ENCODE measurements around the gene NOD1.
"Not testable (repeated sequence)": the region's sequence is repeated elsewhere in the genome, so short reads cannot be mapped to it uniquely, and the experiment has no call there.

The NOD1 gene

GRCh38 chr7:30445770-30446169, 32.8 kb downstream of the NOD1 start:
- peak; percentile 86 for DNase-seq

- DNase-seq, result no peak
These were observed 40.6 kb downstream of the NOD1 start for GRCh38 chr7:30437823-30438574.

- DNase-seq, result no peak
These were observed 42.1 kb downstream of the NOD1 start for GRCh38 chr7:30436518-30436917.

GRCh38 chr7:30436046-30436445, 42.5 kb downstream of the NOD1 start:
- no peak for DNase-seq

- DNase-seq, result no peak
These were observed 44.3 kb downstream of the NOD1 start for GRCh38 chr7:30434140-30434799.

GRCh38 chr7:30433506-30433905, 45.1 kb downstream of the NOD1 start:
- no peak for DNase-seq

GRCh38 chr7:30433082-30433481, 45.5 kb downstream of the NOD1 start:
- no peak for DNase-seq

- no peak for DNase-seq
These were observed 47.8 kb downstream of the NOD1 start for GRCh38 chr7:30430777-30431176.

GRCh38 chr7:30430276-30430675, 48.3 kb downstream of the NOD1 start:
- peak; percentile 33 for DNase-seq

- DNase-seq, result no peak
These were observed 49.4 kb downstream of the NOD1 start for GRCh38 chr7:30429156-30429530.

- DNase-seq, result no peak
These were observed 50.1 kb downstream of the NOD1 start for GRCh38 chr7:30428246-30429155.

GRCh38 chr7:30427296-30428070, 51.1 kb downstream of the NOD1 start:
- no peak for DNase-seq

- DNase-seq, result no peak
These were observed 54.1 kb downstream of the NOD1 start for GRCh38 chr7:30424506-30424905.

- no peak for DNase-seq
These were observed 54.6 kb downstream of the NOD1 start for GRCh38 chr7:30423788-30424505.

- no peak for DNase-seq
These were observed 55.7 kb downstream of the NOD1 start for GRCh38 chr7:30422922-30423321.

- no peak for DNase-seq
These were observed 56.9 kb downstream of the NOD1 start for GRCh38 chr7:30421647-30422196.

- no peak for DNase-seq
These were observed 57.9 kb downstream of the NOD1 start for GRCh38 chr7:30420662-30421061.

- not testable (repeated sequence) for DNase-seq
These were observed 58.5 kb downstream of the NOD1 start for GRCh38 chr7:30420080-30420479.

- no peak for DNase-seq
These were observed 64.7 kb downstream of the NOD1 start for GRCh38 chr7:30413864-30414263.

- DNase-seq, result peak; percentile 8
These were observed 65.6 kb downstream of the NOD1 start for GRCh38 chr7:30412782-30413504.

GRCh38 chr7:30411897-30412296, 66.7 kb downstream of the NOD1 start:
- DNase-seq, result no peak

All from NCI-H1092 treated with DMSO at 0.1 percent for 48 hours (cell line).